HTR-8/SVneo (cell line): ENCODE data around the gene BMPER.

Source experiments
- DNase-seq: peaks from one replicate; pipeline ENCODE4 v3.0.0; 2011; ENCODE audit warnings: low spot score, mixed read lengths; ENCODE audit not compliant: insufficient read length
- FAIRE-seq: peaks from 2 replicates; lab custom pipeline; 2011; peaks lifted over from hg19 to GRCh38; lab: Jason Lieb, UNC

BMPER gene

GRCh38 chr7:34013421-34013820 is 108.1 kb downstream of the BMPER start:
- FAIRE-seq: no peak
- no peak for DNase-seq

- no peak for DNase-seq
- no peak for FAIRE-seq
Measured at GRCh38 chr7:34015651-34016050, 110.3 kb downstream of the BMPER start.

- no peak for DNase-seq
- no peak for FAIRE-seq
Measured at GRCh38 chr7:34016876-34017275, 111.5 kb downstream of the BMPER start.

- DNase-seq: no peak
- no peak for FAIRE-seq
Measured at GRCh38 chr7:34019301-34019790, 114.0 kb downstream of the BMPER start.

GRCh38 chr7:34022626-34023025 is 117.3 kb downstream of the BMPER start:
- FAIRE-seq: no peak
- no peak for DNase-seq

- FAIRE-seq (no peak), DNase-seq (no peak)
Measured at GRCh38 chr7:34025600-34025999, 120.3 kb downstream of the BMPER start.

GRCh38 chr7:34026481-34027190 is 121.3 kb downstream of the BMPER start:
- FAIRE-seq: no peak
- no peak for DNase-seq

- DNase-seq: no peak
- FAIRE-seq: no peak
Measured at GRCh38 chr7:34031156-34031555, 125.8 kb downstream of the BMPER start.

GRCh38 chr7:34034728-34035127 is 129.4 kb downstream of the BMPER start:
- FAIRE-seq (no peak), DNase-seq (no peak)

- DNase-seq (no peak), FAIRE-seq (no peak)
Measured at GRCh38 chr7:34036051-34036920, 130.9 kb downstream of the BMPER start.

GRCh38 chr7:34036972-34037792 is 131.8 kb downstream of the BMPER start:
- FAIRE-seq (no peak), DNase-seq (no peak)

- DNase-seq (no peak), FAIRE-seq (no peak)
Measured at GRCh38 chr7:34038816-34039470, 133.6 kb downstream of the BMPER start.

- FAIRE-seq (no peak), DNase-seq (no peak)
Measured at GRCh38 chr7:34041707-34042106, 136.4 kb downstream of the BMPER start.

- DNase-seq (no peak), FAIRE-seq (no peak)
Measured at GRCh38 chr7:34042406-34042805, 137.1 kb downstream of the BMPER start.

- no peak for DNase-seq
- FAIRE-seq: no peak
Measured at GRCh38 chr7:34043461-34044305, 138.3 kb downstream of the BMPER start.

- FAIRE-seq (no peak), DNase-seq (no peak)
Measured at GRCh38 chr7:34044306-34044643, 138.9 kb downstream of the BMPER start.

GRCh38 chr7:34044734-34045353 is 139.5 kb downstream of the BMPER start:
- no peak for FAIRE-seq
- DNase-seq: no peak

GRCh38 chr7:34048445-34048844 is 143.1 kb downstream of the BMPER start:
- peak; percentile 66 for FAIRE-seq
- no peak for DNase-seq

- FAIRE-seq (no peak), DNase-seq (no peak)
Measured at GRCh38 chr7:34054075-34054474, 148.7 kb downstream of the BMPER start.
